T-helper 1 cell treated with Interleukin-12 subunit alpha and Interleukin-12 subunit beta and Interleukin-4 antibody, amounts not matched to agents 30 ng/mL and 1 ng/mL, for 36 hours (primary cell): ENCODE results near the gene RAPH1. TPM values are rescaled to one million over a fixed set of nuclear protein-coding genes. Genes with fewer than 3 reads are reported as not detected.

Experiments used
- intact Hi-C: fragments of 100-400 bp; cut with micrococcal nuclease; formaldehyde crosslinking; loops from one replicate; pipeline ENCODE4 v1.15.1; 2024
- total RNA-seq: library from RNA; stranded (reverse); gene quantifications from 2 replicates; pipeline ENCODE4 v1.2.3, GENCODE V29; 2022

Gene RAPH1
- total RNA-seq, 1 donor from 2014 or later, result 2.8 TPM

DNA sequence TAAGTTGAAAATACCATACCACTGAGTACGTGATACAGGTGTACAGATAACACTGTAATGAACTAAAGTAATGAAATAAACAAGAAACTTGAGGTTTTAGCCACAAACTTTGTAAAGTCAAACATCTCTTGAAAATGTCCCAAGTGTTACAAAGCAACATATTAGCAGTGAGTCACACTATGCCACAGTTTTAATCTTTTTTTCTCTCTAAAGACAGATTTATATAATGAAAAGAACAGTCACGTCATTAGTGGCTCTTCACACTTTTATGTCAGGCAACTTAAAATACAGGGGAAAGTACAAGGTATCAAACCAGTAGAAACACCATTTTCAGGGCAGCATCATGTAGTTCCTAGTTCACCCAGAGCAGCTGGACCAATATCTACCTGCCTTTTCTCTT is 42.1 kb downstream of the RAPH1 start:
- intact Hi-C loops, result no loop called here

DNA sequence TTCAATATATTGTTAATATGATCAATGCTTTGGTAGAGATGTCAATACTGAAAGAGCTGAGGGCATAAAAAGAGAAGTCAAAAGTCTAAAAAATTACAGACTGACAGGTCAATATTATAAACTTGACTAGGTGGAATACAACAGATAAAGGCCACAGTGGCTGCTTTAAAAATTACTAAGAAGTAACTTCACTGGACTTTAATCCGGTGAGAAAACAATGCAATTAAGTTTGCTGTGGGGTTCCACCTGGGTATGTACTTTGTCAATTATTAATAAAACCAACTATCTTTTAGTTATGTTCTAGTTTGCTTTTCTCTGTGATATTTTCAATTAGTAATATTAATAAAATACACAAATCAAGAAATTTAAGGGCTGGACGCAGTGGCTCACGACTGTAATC is 44.7 kb downstream of the RAPH1 start:
- intact Hi-C loops, result no loop called here

DNA sequence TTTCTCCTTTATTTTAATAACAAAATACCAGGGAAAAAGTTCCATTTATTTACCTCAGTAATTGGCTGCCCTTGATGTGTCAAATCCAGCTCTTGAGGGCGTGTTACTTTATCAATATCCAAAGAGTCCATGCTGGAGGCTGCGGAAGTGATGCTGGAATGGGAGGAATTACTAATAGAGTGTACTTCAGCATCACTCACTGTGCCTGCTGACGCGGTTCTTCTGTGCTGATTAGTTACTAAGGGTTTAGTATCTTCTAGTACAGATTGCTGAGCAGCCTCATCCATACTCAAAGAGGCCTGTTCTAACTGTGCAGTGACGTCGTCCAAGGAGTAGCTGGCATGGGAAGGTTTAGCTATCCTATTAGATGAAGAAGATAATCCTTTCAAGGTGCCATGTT is 45.6 kb downstream of the RAPH1 start:
- intact Hi-C loops, result no loop called here

DNA sequence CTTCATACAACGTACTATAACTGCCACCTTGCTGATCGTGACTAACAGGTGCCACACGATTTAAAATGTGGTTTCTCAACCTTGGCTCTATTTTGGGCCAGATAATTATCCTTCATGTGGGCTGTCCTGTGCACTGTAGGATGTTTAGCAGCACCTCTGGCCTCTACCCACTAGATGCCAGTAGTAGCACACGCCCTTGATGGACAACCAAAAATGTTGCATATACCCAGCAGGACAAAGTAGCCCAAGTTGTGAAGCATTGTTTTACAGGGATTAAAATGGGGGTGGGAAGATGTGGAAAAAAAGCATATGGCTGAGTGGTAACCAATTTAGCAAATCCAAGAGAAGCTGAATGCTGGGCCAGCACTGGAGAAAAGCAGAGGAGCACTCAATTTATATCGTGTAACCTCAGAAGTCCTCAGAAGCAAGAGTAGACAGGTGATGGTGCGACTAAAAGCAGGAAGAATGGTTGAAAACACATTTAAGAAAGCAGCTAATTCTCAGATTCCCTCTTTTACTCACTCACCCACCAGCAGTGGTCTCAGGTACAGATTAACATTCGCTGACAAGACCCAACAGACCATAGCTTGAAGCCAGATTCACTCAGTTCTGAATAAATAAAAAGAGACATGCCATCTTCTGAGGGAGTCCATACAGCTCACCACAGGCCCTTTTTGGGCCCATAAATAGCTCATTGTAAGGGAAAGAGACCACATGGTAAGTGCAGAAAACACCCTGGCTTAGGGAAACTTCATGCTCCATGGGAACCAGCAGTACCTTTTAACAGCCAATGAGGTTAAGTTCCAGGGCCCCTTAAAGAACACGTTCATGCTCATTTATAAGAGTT is 50.6 kb downstream of the RAPH1 start:
- intact Hi-C loops, result loop anchor here (1.0 kb wide), 8 partner anchors 95 to 467 kb away; no protein-coding TSS in a partner anchor

DNA sequence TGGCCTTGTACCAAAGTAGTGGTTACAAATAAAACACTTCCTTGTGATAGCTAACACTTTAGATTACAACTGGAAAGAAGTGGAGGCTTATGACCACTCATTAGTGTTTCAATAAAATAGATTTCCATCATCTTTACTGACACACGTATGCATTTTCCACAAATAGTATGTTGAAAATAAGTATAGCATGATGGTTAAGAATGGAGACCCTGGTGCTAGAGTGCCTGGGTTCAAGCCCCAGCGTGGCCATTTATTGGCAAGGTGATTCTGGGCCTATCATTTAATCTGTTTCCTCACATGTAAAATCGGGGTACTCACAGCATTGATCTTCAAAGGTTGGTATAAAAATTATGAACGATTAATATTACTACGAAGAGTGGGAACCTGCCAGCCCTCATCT is 54.5 kb downstream of the RAPH1 start:
- intact Hi-C loops, result no loop called here

DNA sequence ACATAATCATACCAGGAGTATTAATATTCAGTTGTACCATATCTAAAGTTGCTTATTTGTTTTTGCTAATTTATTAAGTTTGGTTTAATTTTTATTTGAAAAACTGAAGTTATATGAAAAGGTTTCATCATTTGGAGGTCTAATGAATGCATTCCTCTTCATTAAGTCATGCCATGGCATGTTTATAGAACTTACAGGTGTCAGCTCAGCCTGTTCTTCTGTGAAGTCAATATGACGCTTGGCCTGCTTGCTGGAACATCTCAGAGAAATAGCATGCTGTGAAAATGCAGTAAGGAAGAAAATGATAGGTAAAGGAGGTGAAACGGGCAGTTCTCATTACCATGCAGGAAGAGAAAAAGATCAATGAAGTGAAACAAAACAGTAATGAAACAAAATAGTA is 58.2 kb downstream of the RAPH1 start:
- intact Hi-C loops, result no loop called here

DNA sequence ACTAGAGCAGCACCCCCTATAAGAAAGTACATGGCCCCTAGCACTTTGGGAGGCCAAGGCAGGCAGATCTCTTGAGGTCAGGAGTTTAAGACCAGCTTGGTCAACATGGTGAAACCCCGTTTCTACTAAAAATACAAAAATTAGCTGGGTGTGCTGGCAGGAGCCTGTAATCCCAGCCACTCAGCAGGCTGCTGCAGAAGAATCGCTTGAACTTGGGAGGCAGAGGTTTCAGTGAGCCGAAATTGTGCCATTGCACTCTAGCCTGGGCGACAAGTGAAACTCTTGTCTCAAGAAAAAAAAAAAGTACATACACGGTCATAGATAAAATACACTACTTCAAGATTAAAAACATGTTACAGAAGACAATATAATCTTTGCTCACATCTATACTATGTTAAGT is 63.8 kb downstream of the RAPH1 start:
- intact Hi-C loops, result no loop called here

DNA sequence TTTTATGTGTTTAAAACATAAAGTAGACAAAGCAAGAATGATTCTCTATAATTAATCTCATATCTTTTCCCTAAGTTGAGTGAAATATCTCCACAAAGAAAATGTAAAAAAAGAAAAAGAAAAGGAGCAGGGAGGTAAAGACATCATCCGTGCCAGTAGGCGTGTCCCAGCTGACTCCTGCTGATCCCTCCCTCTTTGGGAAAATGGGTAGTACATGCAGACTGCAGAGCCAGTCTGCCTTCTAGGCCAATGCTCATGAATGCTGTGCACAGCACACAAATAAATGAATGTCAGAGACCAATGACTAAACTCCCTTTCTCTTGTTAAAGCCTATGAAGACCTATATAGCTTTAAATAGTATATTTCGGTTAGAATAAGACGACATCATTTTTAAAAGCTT is 64.7 kb downstream of the RAPH1 start:
- intact Hi-C loops, result no loop called here

DNA sequence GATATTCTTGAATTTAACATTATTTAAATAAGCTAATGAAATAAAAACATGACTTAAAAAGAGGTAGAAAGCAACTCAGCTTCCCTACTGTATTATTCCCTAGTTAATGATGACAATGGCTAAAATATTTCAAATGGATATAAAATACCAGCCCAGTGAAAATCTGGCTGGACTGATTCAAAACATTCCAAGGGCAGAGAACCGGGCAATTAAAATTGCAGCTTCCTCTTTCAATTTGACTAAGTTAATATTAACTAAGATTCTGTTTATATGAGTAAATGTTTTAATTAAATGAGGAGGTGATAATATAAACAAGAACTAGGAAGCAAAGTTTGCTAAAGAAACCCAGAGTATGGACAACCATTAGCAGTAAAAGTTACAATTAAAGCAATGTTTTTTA is 65.6 kb downstream of the RAPH1 start:
- intact Hi-C loops, result no loop called here

DNA sequence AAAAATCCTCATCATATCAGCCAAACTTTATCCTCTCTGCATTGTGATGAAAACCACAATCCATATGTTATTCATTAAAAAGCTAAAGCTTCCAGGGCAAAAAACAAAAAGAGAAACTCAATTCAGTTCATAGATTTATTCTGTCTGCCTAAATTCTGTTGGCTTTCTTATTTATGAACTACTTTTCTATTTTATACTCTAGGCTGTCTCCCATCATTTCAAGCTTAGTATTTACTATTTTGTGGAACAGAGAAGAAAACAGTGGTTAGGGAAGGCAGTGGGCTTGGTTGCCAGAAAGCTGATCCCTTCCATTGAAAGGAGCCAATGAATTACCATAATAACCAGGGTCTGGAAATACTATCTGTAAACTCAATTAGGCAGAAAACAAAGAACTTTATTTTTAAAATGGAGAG is 71.8 kb downstream of the RAPH1 start:
- intact Hi-C loops, result no loop called here

DNA sequence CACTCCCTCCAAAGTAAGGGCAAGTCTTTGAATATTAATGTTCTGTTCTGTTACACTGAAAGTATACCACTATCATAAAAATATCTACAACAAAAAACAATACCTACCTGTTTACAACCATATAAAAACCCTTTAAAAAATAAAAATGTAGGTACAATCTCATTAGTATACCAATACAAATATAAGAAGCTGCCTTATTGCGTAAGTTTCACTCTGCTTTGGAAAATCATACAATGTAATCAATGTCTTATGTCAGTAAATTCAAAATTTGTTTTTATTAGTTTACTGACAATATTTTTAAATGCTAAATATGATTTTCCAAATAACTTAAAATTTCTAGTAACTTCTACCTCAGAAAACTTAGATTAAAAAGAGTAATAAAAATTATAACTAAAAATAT is 72.8 kb downstream of the RAPH1 start:
- intact Hi-C loops, result no loop called here

DNA sequence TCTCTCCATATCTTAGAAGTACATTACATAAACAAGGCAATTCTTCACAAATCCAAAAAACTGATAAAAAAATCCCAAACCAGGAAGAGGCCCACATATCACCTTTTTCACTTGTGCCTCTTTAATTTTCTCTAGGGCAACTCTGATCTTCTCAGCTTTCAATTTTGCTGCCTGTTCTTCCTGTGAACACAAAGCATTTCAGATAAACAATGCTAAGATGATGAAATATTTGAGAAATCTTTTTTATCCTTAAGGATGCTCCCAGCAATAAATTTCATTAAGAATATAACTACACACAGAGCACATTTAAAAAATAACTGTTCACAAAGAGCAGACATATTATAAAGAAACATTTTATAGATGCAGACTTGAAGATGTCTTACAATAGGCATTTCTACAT is 73.4 kb downstream of the RAPH1 start:
- intact Hi-C loops, result no loop called here

DNA sequence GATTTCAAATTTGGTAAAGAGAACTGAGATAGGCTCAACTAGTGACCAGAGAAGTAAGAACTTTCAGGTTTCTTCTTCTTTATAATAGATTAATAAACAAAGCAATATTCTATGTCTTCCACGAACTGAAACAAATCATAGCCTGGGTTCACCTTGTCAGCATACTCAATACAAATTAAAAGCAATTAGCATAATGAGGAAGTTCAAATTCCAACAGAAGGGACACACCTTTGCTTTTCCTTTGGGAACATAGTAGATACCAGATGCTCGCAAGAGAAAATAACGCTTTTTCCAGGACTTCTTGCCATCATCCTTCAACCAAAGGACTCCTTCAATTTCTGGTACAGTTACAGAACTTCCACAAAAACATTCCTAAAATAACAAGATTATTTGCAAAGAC is 79.9 kb downstream of the RAPH1 start:
- intact Hi-C loops, result no loop called here

DNA sequence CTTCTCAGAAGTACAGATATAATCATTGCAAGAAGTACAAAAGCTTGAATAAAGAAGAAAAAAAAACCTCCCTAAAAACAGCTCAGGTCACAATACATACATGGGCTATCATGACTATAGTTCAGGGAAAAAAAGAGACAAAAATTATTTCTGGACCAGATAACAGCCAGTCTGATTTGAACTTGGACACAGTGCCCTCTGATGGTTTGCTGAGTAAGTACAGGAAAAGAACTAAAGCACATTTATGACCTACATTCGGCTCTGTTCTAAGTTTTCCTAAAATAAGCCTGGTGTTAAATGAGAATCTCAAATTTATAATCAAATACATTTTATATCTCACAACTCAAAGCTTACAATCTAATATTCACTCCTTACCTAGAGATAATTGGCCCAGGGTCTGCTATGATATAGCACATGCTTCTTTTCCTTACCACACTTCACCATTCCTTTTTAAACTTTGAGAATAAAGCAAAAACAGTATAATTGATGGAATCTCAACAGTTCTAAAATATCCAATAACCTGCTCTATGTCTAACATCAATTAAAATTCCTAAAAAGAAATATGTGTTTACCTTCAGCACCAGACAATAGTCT is 81.1 kb downstream of the RAPH1 start:
- intact Hi-C loops, result loop anchor here (1.0 to 5.0 kb wide), 6 partner anchors 172 to 880 kb away; no protein-coding TSS in a partner anchor

DNA sequence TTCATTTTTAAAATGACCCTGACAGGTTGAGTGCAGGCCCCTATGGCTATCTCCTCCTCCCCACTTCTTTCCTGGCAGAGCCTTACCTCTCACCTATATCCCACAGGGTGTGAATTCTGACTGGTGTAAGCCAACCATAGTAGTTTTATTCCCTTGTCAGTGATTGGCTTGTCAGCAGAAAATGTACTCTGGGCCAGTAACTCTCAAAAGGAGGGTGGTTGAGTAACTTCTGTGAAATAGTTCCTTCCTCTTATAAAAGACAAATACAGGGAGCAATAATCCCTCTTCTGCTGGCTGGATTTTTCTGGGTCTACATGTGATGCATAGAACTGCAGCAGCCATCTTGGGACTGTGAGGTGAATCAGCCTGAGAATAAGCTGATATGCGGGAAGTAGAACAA is 83.4 kb downstream of the RAPH1 start:
- intact Hi-C loops, result loop anchor here (5.0 kb wide), 1 partner anchor 169 kb away; no protein-coding TSS in a partner anchor

DNA sequence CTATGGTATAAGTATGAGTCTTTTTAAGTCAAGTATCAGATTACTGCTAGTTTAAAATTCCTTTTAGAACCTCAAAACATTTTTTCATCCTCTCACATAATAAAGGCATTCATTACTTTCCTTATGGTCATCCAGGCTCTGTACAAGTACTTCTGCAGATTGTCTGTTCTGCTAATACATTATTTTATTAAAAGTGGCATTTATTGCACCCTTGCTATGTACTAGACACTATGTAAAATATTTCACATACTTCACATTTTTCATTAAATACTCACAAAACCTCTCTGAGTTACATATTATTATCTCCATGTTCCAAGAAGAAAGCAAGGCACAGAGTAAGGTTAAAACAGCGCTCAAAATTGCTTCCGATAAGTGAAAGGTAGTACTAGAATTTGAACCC is 84.1 kb downstream of the RAPH1 start:
- intact Hi-C loops, result loop anchor here (5.0 kb wide), 1 partner anchor 169 kb away; no protein-coding TSS in a partner anchor

DNA sequence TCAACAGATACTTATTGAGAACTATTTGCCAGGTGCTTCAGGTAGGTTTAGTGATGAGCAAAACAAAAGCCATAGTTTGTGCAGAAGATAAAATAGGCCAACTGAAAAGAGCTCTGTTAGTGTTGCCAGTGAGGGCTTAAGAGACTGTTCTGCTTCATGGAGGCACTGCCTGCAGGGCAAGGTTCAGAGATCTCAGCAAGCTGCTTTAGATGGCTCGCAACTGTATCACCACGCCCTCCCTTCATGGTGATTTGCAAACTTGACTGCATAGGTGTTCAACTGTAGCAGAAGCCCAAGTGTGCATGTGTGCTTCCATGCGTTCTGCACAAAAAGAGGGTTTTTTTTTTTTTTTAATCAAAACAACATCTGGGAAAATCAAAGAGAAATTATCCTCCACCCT is 84.5 kb downstream of the RAPH1 start:
- intact Hi-C loops, result loop anchor here (5.0 kb wide), 1 partner anchor 168 kb away; no protein-coding TSS in a partner anchor

DNA sequence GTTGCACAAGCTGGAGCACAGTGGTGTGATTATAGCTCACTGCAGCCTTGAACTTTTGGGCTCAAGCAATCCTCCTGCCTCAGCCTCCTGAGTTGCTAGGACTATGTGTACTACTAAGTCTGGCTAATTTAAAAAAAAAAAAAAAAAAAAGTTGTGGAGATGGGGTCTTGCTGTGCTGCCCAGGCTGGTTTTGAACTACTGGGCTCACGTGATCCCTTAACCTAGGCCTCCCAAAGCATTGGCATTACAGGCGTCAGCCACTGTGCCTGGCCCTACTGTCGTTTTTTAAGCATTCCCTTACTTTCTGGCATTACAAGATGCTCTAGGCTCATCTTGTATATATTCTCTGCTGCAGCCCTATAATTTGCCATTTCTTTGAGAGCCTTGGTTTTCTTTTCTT is 88.3 kb downstream of the RAPH1 start:
- intact Hi-C loops, result no loop called here

DNA sequence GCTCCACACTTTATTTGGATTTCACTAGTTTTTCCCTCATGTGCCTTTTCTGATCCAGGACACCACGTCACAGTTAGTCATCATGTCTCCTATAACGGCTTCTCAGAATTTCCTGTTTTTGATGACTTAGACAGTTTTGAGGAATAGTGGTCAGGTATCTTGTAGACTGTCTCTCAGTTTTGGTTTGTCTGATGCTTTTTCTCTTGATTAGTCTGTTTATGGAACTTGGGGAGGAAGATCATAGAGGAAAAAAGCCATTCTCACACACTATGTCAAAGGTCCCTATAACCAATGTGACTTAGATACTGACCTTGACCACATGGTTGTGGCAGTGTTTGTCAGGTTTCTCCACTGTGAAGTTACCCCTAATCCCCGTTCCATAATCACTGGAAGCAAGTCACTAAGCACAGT is 89.0 kb downstream of the RAPH1 start:
- intact Hi-C loops, result no loop called here

DNA sequence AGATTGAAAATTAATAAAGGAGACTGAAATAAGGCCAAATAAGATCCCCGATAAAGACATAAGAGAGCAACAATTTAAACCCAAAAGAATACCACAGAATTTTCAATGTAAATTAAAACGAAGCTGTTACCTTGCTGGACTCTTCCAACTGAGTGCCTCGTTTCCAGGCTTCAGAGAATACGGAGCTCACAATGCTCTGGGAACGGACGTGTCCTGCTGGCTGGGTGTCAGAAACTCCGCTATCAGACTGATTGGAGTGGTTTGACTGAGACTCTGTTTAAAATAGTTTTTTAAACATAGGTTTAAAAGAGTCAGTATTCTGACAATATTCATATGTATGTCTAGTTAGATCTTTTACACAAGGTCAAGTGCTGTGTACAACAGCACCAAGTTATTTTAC is 90.4 kb downstream of the RAPH1 start:
- intact Hi-C loops, result no loop called here

DNA sequence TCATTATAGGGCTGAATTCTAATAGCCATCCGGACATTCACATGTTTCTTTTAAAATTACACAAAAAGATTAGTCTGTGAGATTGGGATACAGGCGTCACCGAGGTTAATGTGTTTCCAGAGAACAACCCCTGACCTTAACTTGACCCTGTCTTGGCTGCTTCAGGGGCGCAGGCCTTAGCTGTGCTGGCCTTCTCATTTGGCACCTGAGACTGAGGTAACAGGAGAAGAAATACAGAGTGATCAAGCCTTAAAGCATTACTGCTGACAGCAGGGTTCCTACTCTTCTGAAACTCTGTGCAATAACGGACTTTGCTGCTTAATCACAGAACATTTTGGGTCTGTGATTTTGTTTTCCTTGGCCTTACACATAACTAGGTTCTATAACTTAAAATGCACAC is 92.6 kb downstream of the RAPH1 start:
- intact Hi-C loops, result no loop called here

DNA sequence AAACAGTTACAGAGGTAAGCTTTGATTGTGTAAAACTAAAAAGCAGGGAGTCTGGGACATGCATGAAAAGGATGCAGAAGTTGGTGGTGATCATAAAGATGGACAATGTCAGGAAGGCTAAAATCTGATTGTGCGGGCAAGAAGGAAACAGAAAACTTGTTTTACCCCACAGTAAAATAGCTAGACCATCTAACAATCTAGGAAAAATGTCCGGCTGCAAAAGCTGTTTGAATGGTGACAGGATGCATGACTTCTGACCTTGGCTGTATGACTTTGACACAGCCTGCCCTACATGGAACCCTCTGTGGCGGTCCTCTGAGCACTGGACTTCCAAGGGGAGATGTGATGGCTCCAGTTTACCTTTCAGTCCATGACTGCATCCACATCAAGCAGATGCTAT is 93.6 kb downstream of the RAPH1 start:
- intact Hi-C loops, result no loop called here

DNA sequence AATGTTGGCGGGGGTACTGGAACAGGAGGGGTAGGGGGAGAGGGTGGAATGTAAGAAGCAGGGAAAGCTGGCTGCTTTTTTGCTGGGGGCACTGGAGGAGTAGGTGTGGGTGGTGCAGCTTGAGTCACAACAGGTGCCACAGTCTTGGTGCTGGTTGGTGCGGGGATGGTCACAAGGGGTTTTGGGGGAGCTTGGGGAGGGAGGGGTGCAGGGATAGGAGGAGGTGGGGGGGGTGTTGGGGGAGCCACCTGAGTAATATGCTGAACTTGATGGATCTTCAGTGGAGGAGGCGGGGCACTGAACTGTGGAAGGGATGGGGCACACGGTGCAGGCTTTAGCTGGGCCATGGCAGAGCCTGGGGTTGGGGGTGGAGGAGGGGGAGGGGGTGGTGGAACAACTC is 94.4 kb downstream of the RAPH1 start:
- intact Hi-C loops, result no loop called here
